Activated CD4-positive, alpha-beta T cell treated with anti-CD3 and anti-CD28 coated beads, Interleukin-2, amount 50 U/mL, for 24 hours (primary cell): ENCODE measurements around the gene LRIT1.

Experiments
- DNase-seq, 2 donors: peaks; one replicate each; pipeline ENCODE4 v3.0.0-alpha.2; 2020; ENCODE audit warnings: low read depth in 1 of 2, low spot score in 1 of 2

The LRIT1 gene

GRCh38 chr10:84195044-84195830, 46.1 kb downstream of the LRIT1 start:
- no peak for DNase-seq

DNA sequence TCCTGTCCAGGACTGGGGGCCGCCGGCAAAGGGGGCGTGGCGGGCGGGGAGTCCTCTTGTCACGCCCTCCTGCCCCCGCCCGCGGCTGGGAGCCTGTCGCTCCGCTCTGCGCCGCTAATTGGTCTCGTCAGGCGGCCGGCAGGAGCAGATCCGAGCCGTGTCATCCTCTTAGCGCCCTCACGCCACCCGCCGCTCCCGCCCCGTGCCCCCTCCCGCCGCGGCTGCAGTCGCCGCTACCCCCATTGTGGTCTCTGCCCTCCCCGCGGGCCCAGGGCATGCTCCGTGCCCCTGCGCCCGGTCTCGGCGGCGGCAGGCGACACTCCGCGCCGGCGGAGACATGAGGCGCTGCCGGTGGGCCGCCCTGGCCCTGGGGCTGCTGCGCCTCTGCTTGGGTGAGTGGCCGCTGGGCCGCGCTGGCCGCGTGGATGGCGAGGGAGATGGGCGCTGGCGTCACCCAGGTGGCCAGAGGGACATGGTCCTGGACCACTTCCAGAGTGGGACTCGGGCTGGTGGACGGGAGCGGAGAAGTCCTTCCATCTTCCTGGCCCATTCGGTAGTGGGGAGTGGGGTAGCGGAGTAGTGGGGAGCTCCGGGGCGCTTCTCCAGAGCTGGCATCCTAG, 46.8 kb downstream of the LRIT1 start, which contains the start of gene CDHR1:
TSS of gene CDHR1 (plus strand) at position 114 of the 620 bp plus-strand sequence. CDS start at position 338, 224 bp downstream.
- DNase-seq: no peak

DNA sequence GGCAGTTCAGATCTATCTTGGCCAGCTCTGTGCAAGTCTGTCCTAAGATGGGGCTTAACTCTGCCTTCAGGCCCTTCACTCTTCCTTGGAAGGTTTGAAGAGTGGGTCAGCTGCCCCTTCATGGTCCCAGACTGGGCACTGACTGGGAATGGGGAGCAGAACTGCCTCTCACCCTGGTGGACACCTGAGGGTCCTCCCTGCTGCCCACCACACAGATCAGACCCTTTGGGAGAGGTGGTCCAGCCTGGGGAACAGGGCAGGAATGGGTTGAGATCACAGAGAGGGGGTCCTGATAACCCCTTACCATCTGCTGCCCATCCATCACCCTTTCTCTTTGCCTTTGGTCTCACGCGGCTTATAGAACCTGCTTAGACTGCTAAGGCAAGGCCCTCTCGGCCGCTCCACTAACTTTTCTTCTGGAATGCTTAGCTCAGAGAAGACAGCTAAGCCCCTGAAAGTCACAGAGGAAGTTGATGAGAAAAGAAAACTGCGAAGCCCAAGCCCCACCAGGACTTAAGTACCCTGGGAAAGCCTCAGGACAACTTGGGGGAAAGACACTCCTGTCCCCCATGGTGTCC, 47.4 kb downstream of the LRIT1 start:
- DNase-seq: no peak

- DNase-seq: no peak
Measured at GRCh38 chr10:84193327-84193726, 48.0 kb downstream of the LRIT1 start.

GRCh38 chr10:84191106-84191505, 50.2 kb downstream of the LRIT1 start:
- DNase-seq: no peak

- no peak for DNase-seq
Measured at GRCh38 chr10:84190621-84191020, 50.7 kb downstream of the LRIT1 start.

- DNase-seq: no peak
Measured at GRCh38 chr10:84188815-84189214, 52.5 kb downstream of the LRIT1 start.

DNA sequence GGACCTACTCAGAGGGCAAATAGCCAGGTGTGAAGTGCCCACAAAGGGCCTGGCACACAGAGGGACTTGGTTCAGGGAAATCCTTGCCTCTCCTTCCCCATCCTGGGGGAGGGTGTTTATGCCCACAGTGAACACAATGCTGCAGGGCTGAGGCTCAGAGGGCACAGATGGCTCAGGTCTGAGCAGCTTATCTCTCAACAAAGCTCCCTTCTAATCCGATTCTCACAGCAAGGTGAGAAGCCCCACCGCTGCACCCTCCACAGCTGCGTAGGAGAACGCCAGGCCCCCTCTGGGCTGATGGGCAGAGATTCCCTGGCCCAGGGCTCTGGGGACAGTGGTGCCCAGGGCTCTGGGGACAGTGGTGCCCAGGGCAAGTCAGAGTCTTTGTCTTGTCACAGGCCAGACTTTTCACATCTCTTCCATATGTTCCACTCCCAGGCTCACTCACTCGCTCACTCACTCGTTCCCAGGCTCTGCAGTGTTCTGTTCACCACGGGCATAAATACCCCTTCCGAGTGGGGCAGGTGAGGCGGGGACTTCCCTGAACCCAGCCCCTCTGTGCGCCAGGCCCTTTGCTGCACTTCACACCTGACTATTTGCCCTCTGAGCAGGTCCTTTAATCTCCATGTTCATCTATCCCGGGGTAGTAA, 55.7 kb downstream of the LRIT1 start:
- DNase-seq: no peak

DNA sequence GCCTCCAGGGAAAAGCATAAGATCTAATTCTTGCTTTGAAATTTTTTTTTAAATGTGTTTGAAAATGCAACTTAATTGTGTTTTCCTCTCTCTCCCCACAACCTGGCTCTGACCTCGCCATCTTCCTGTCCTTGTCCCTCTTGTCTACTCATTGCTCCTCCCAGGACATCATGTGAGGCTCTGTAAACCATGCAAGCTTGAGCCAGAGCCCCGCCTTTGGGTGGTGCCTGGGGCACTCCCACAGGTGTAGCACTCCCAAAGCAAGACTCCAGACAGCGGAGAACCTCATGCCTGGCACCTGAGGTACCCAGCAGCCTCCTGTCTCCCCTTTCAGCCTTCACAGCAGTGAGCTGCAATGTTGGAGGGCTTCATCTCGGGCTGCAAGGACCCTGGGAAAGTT, 56.8 kb downstream of the LRIT1 start:
- DNase-seq: no peak

DNA sequence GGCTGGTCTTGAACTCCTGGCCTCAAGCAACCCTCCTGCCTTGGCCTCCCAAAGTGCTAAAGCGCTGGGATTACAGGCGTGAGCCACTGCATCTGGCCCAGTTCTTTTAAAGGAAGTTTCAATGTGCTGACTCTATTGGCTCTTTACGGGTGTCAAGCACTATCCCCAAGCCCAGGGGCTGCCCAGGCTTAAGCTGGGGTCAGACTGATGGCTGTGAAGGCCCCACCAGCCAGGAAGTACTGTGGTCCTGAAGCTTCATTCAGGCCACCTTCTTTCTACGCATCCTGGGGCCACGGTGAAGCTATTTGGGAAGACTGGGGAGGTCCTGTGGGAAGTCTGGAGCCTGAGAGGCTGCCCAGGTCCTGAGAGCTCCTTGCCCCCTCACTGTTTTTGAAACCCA, 59.7 kb downstream of the LRIT1 start:
- no peak for DNase-seq
